PC-3 (cell line): Measurements from ENCODE around the gene SMIM31. TPM values are rescaled to one million over a fixed set of nuclear protein-coding genes. Genes with fewer than 3 reads are reported as not detected.

ENCODE experiments used
- ATAC-seq: fragments of 200-7000 bp; cut with Tn5 transposase; 2 replicates; pipeline ENCODE4 v1.9.1; 2020; ENCODE audit warnings: mild to moderate bottlenecking, moderate library complexity
- BruUV-seq: library from RNA; stranded (reverse); fragments of 400-500 nt; replicated peaks from 2 replicates; lab custom pipeline; 2021; lab: Mats Ljungman, UMichigan
- CTCF ChIA-PET: fragments of 300-600 bp; sonication (Branson Sonifier 250); formaldehyde crosslinking; loops from one replicate; lab custom pipeline; 2022; ENCODE audit warnings: antibody characterized with exemption; lab: Charles Lee
- POLR2A ChIA-PET: fragments of 300-600 bp; sonication (Branson Sonifier 250); formaldehyde crosslinking; loops from one replicate; lab custom pipeline; 2022; ENCODE audit warnings: antibody characterized with exemption; ENCODE audit not compliant: unreplicated experiment; lab: Charles Lee
- DNase-seq: peaks from one replicate; pipeline ENCODE4 v3.0.0-alpha.2; 2015
- H2AFZ ChIP-seq: fragments of 300-600 bp; sonication (generic); 2 replicates; pipeline ENCODE4 v1.6.0; 2016; ENCODE audit warnings: antibody characterized with exemption, low read length
- H3F3A ChIP-seq: fragments of 300-600 bp; sonication (generic); one replicate; pipeline ENCODE4 v1.6.0; 2017; ENCODE audit warnings: antibody characterized with exemption, low read length, control low read depth, mild to moderate bottlenecking; ENCODE audit not compliant: unreplicated experiment
- H3K27ac ChIP-seq: fragments of 300-600 bp; sonication (generic); 2 replicates; pipeline ENCODE4 v1.5.1; 2016; ENCODE audit warnings: mild to moderate bottlenecking, low read length
- H3K27me3 ChIP-seq: fragments of 300-600 bp; sonication (generic); 2 replicates; pipeline ENCODE4 v1.6.1; 2016; ENCODE audit warnings: low read length, mixed read lengths
- H3K36me3 ChIP-seq: fragments of 300-600 bp; sonication (generic); 2 replicates; pipeline ENCODE4 v1.6.1; 2016; ENCODE audit warnings: low read depth, mixed run types, low read length, mixed read lengths
- H3K4me1 ChIP-seq: fragments of 300-600 bp; sonication (generic); 2 replicates; pipeline ENCODE4 v1.5.1; 2016; ENCODE audit warnings: low read length; ENCODE audit not compliant: insufficient read depth
- H3K4me2 ChIP-seq: fragments of 300-600 bp; sonication (generic); 2 replicates; pipeline ENCODE4 v1.6.0; 2016; ENCODE audit warnings: low read length
- H3K4me3 ChIP-seq: fragments of 300-600 bp; sonication (generic); 2 replicates; pipeline ENCODE4 v1.5.1; 2016; ENCODE audit warnings: mild to moderate bottlenecking, low read length, mixed read lengths
- H3K79me2 ChIP-seq: fragments of 300-600 bp; sonication (generic); 2 replicates; pipeline ENCODE4 v1.6.1; 2017; ENCODE audit warnings: low read length, mixed read lengths
- H3K9ac ChIP-seq: fragments of 300-600 bp; sonication (generic); 2 replicates; pipeline ENCODE4 v1.6.0; 2016; ENCODE audit warnings: mild to moderate bottlenecking, low read length
- H3K9me2 ChIP-seq: fragments of 300-600 bp; sonication (generic); replicated peaks from 2 replicates; pipeline ENCODE4 v1.6.1; 2016; ENCODE audit warnings: mixed run types, low read length, mixed read lengths
- H3K9me3 ChIP-seq: fragments of 300-600 bp; sonication (generic); 2 replicates; pipeline ENCODE4 v1.6.1; 2016; ENCODE audit warnings: low read length, mixed read lengths
- H4K20me1 ChIP-seq: fragments of 300-600 bp; sonication (generic); 2 replicates; pipeline ENCODE4 v1.6.1; 2016; ENCODE audit warnings: low read length, mixed read lengths
- EZH2 ChIP-seq: fragments of 300-600 bp; sonication (generic); IDR thresholded peaks from one replicate; pipeline ENCODE4 v1.6.1; 2017; ENCODE audit warnings: antibody characterized with exemption, mild to moderate bottlenecking, low read length; ENCODE audit not compliant: unreplicated experiment
- EZH2phosphoT487 ChIP-seq: fragments of 300-600 bp; sonication (generic); IDR thresholded peaks from 2 replicates; pipeline ENCODE4 v1.6.1; 2018; ENCODE audit warnings: mild to moderate bottlenecking, antibody characterized with exemption, low read length, borderline replicate concordance
- intact Hi-C: fragments of 100-400 bp; cut with micrococcal nuclease; formaldehyde crosslinking; loops from 2 replicates; pipeline ENCODE4 v1.9.0; 2023
- total RNA-seq: library from RNA; depleted of rRNA; stranded (reverse); fragments of >200 nt; gene quantifications from 2 replicates; pipeline ENCODE4 v1.2.3, GENCODE V29; 2014
- TF ChIP-seq, protein P1 (sequence below): fragments of 300-600 bp; sonication (generic); conservative IDR thresholded peaks from 2 replicates; pipeline ENCODE4 v1.5.1; 2017; ENCODE audit warnings: antibody characterized with exemption, low read depth, mild to moderate bottlenecking, low read length

The SMIM31 gene
- total RNA-seq, 1 experiment from 2014 or later = not detected

DNA sequence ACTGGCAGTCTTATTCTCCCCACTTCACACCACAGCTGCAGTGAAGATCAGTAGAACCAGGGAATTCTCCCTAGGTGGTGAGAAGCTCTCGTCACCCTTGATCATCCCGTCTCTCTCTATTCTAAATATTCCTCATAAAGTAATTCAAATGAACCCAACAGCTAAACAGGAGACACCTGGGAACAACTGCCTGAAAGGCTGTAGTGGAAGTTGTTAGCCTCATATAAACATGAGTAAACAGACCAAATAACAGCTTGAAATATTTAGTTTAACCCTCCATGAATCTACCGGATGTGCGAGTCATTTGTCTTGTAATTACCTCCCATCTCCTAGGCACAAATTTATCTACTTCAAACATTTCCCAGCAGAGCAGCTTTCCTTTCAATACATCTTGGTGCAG, 92.6 kb downstream of the SMIM31 start:
- intact Hi-C loops = loop anchor here (1.0 kb wide), 1 partner anchor 67 kb away; no protein-coding TSS in a partner anchor
- Histone ChIP-seq H2AFZ (no peak overlapping the region), H3F3A (no peaks in the 10 kb centered on the region), H3K9me2 (no peaks in the 10 kb centered on the region), H4K20me1 (no peaks in the 10 kb centered on the region), H3K36me3 (no peaks in the 10 kb centered on the region), H3K9ac (no peak overlapping the region), H3K4me1 (no peaks in the 10 kb centered on the region), H3K9me3 (no peaks in the 10 kb centered on the region), H3K27ac (no peak overlapping the region), H3K27me3 (no peaks in the 10 kb centered on the region), H3K79me2 (no peaks in the 10 kb centered on the region), H3K4me2 (no peak overlapping the region), H3K4me3 (no peak overlapping the region)
- BruUV-seq = no TSS peak
- CTCF ChIA-PET = no interaction called here
- POLR2A ChIA-PET = no interaction called here
- ATAC-seq = no peak
- TF ChIP-seq EZH2 (no peak), EZH2phosphoT487 (no peak)
- TF ChIP-seq, protein P1, sequence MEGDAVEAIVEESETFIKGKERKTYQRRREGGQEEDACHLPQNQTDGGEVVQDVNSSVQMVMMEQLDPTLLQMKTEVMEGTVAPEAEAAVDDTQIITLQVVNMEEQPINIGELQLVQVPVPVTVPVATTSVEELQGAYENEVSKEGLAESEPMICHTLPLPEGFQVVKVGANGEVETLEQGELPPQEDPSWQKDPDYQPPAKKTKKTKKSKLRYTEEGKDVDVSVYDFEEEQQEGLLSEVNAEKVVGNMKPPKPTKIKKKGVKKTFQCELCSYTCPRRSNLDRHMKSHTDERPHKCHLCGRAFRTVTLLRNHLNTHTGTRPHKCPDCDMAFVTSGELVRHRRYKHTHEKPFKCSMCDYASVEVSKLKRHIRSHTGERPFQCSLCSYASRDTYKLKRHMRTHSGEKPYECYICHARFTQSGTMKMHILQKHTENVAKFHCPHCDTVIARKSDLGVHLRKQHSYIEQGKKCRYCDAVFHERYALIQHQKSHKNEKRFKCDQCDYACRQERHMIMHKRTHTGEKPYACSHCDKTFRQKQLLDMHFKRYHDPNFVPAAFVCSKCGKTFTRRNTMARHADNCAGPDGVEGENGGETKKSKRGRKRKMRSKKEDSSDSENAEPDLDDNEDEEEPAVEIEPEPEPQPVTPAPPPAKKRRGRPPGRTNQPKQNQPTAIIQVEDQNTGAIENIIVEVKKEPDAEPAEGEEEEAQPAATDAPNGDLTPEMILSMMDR = no peak
- no peak for DNase-seq

DNA sequence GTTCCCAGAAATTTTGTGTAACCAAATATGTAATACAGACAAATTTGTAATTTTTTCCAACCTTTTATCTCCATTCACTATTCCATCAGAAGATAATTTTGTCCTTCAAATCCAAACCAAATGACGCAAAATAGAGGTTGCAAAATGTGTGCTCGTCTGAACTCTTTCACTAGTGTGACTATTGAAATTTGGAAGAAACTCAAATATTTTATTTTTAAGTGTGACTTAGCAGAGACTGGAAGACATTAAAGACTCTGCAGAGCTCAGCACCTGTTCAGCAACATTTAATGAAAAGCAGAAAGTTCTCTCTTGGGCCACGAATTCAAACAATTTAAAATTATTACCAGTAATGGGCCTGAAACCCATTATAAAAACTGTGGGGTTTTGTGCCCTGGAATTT, 93.1 kb downstream of the SMIM31 start:
- POLR2A ChIA-PET = no interaction called here
- ATAC-seq = no peak
- BruUV-seq = no TSS peak

DNA sequence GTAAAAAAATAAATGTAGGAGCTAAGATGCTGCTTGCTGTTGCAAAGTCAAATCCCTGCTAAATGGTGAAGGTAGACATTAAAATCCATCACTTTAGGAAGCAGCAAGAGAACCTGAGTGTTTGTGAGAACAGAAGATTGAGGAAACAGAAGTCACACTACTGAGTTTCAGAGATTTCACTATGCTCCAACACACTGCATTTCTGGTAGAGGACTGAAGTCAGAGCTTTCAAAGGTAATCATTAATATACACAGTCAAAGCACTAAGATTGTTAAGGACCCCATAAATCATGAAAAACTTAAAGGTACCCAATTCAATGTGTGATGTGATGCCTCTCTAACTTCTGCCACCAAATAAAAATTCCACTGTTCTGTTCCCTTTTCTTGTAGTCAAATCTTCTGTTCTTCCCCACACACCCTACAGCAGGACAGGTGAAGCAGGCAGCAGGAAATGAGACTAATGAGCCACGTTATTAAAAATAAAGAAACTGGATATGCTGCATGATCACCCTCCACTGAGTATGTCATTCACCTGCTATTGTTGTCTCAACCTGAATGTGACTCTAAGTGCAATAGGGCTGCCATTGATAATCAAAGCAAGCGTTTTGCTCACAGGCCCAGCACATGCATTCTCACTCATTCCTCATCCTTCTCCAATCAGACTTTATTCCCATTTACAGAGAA, 94.2 kb downstream of the SMIM31 start:
- TF ChIP-seq EZH2phosphoT487 (no peak), EZH2 (no peak)
- TF ChIP-seq, protein P1 = no peak
- H3K9ac ChIP-seq = no peak overlapping the region
- no peaks in the 10 kb centered on the region for H3K9me2 ChIP-seq
- no peaks in the 10 kb centered on the region for H3K79me2 ChIP-seq
- H3K36me3 ChIP-seq = no peaks in the 10 kb centered on the region
- no peaks in the 10 kb centered on the region for H3K4me1 ChIP-seq
- no peak overlapping the region for H3K27ac ChIP-seq
- no peaks in the 10 kb centered on the region for H4K20me1 ChIP-seq
- no peaks in the 10 kb centered on the region for H3K27me3 ChIP-seq
- H3K9me3 ChIP-seq = no peaks in the 10 kb centered on the region
- no TSS peak for BruUV-seq
- CTCF ChIA-PET = no interaction called here
- intact Hi-C loops = no loop called here
- POLR2A ChIA-PET = no interaction called here
- H3K4me2 ChIP-seq = no peak overlapping the region
- H3K4me3 ChIP-seq = no peak overlapping the region
- ATAC-seq (no peak), DNase-seq (no peak)
- no peak overlapping the region for H2AFZ ChIP-seq
- H3F3A ChIP-seq = no peaks in the 10 kb centered on the region

More for the DNA sequence above, 93.1 kb downstream of the SMIM31 start:
- H3K27ac ChIP-seq = no peak overlapping the region
- H3K9ac ChIP-seq = no peak overlapping the region
- no peaks in the 10 kb centered on the region for H3K9me2 ChIP-seq
- H3K4me1 ChIP-seq = no peaks in the 10 kb centered on the region
- no peak overlapping the region for H3K4me2 ChIP-seq
- H2AFZ ChIP-seq = no peak overlapping the region
- CTCF ChIA-PET = no interaction called here
- no peaks in the 10 kb centered on the region for H3K36me3 ChIP-seq
- H3K27me3 ChIP-seq = no peaks in the 10 kb centered on the region
- no peak for DNase-seq
- no peak overlapping the region for H3K4me3 ChIP-seq
- H3K9me3 ChIP-seq = no peaks in the 10 kb centered on the region
- no peaks in the 10 kb centered on the region for H4K20me1 ChIP-seq
- H3K79me2 ChIP-seq = no peaks in the 10 kb centered on the region
- TF ChIP-seq, protein P1 = no peak
- TF ChIP-seq EZH2 = no peak
- TF ChIP-seq EZH2phosphoT487 = no peak
- H3F3A ChIP-seq = no peaks in the 10 kb centered on the region
- intact Hi-C loops = no loop called here
